Esophagus mucosa (tissue), 1 donor: ENCODE measurements around the gene NR2F1. TPM values are rescaled to one million over a fixed set of nuclear protein-coding genes. Genes with fewer than 3 reads are reported as not detected.
"Not testable (repeated sequence)": the region's sequence is repeated elsewhere in the genome, so short reads cannot be mapped to it uniquely, and the experiment has no call there.

Source experiments
- ATAC-seq: fragments of 200-7000 bp; cut with Tn5 transposase; one replicate; pipeline ENCODE4 v1.9.1; 2020
- total RNA-seq: library from RNA; stranded (reverse); gene quantifications from one replicate; pipeline ENCODE4 v1.2.4, GENCODE V29; 2023
- donor health status: DM: yes; HTN: yes; CAD: no.

NR2F1 gene
- 2.7 TPM for total RNA-seq

DNA sequence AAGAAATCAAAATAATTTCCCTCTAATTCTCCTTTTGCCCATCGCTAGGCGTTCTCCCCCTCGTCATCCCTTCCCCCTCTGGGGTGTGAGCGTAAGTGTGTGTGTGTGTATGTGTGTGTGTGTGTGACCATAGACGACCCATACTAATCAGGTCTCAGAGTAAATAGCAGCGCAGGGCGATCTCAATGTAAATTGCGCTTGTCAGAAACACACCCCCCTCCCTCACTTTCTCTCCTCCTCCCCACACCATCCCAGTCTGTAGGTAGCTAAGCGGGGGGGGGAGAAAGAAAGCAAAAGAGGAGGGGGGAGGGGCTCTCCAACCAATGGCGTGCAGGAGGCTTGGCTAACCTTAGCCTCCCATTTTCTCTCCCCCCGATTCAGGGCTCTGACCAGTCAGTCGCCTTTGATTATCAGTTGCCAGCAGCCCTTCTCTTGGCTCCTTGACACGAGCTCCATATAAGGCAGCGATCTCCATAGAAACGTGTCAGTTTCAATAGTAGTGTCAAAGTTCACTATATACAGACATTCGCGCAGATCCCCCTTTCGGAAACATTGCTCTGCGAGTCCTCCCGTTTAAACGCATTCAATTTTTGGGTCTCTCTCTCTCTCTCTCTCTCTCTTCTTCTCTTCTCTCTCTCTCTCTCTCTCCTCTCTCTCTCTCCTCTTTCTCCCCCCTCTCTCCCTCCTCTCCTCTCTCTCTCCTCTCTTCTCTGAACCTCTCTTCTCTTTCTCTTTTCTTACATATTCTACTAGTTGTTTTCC is at the start of gene NR2F1:
Gene NR2F1, plus strand, starts transcription at position 546 of the 762 bp plus-strand sequence. CDS start 1,802 bp downstream, outside the sequence.
- peak; percentile 9 for ATAC-seq

DNA sequence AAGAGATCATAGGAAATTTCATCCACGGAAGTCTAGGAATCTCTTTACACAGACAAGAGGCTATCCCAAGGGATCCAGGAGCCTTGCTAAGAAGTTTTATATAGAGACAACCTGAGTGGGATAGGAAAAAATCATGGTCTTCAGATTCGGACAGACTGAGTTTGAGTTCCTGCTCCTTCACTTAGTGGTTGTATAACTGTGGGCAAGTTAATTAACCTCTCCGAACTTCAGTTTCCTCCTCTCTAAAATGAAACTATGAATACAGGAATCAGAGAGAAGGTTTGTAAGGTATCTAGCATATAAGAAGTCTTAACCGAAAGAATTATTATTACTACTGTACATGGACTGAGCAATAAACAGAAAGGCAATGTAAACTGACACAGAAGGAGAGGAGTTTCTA is 37.1 kb upstream of the NR2F1 start:
- ATAC-seq: no peak

DNA sequence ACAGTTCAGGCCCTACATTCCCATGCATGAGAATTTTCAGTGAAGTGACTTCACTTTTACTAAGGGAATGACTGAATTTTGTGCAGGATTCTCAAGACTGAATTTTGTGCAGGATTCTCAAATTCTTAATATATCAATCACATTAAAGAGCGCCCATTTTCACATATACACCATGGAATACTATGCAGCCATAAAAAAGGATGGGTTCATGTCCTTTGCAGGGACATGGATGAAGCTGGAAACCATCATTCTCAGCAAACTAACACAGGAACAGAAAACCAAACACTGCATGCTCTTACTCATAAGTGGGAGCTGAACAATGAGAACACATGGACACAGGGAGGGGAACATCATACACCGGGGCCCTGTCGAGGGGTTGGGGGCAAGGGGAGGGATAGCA is 33.4 kb upstream of the NR2F1 start:
- not testable (repeated sequence) for ATAC-seq

DNA sequence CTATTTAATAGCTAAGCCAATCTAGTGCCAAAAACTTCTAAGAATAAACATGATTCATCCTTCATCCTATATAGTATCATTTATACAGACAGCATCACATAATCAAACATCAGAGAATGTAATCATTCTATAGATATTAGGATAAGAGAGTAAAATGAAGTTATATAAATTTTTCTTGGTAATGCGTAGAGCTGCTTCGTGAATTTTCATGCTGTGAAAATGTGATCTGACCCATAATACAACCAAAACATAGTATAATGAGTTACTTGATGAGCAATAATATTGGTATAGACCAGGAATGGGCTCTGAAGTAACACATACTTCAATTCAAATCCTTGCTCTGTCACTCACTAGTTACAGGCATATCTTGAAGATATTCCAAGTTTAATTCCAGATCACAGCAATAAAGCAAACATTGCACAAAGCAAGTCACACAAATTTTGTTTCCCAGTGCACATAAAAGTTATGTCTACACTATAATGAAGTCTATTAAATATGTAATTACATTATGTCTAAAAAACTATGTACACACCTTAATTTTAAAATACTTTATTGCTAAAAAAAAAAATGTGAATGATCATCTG is 25.9 kb upstream of the NR2F1 start:
- ATAC-seq: no peak

DNA sequence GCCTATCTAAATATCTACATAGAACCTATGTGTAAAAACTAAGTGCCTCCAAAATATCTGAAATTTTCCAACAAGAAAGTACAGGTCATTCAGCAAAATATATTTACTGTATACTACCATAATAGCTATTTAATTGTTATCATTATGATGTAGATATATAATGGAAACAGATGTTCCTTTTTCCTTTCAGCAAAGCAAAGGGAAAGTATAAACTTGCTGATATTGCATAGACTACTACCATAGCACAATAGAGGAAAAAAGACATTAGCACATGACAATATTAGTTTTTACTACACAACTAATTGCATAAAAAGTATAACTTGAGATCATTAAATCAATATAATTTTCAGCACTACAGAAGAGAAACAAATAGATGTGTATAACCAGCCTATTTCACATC is 16.9 kb upstream of the NR2F1 start:
- no peak for ATAC-seq

DNA sequence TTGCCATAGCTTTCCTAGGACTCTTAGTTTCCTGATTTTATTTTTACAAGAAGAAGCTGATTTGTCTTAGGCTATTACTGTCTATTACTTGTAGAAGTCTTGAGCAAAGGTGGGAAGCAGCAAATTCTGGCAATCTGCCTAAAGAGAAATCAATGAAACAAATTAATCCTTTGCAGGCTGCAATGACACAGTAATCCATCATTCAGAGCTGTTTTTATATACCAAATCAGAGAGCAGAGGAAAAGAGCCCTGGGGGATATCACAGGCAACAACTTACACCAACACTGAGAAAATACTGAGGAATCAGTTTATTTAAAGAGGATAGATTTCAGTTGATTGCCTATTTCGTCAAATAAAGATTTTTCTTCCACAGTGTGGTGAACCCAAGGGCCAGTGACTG is 15.6 kb upstream of the NR2F1 start:
- ATAC-seq: no peak

DNA sequence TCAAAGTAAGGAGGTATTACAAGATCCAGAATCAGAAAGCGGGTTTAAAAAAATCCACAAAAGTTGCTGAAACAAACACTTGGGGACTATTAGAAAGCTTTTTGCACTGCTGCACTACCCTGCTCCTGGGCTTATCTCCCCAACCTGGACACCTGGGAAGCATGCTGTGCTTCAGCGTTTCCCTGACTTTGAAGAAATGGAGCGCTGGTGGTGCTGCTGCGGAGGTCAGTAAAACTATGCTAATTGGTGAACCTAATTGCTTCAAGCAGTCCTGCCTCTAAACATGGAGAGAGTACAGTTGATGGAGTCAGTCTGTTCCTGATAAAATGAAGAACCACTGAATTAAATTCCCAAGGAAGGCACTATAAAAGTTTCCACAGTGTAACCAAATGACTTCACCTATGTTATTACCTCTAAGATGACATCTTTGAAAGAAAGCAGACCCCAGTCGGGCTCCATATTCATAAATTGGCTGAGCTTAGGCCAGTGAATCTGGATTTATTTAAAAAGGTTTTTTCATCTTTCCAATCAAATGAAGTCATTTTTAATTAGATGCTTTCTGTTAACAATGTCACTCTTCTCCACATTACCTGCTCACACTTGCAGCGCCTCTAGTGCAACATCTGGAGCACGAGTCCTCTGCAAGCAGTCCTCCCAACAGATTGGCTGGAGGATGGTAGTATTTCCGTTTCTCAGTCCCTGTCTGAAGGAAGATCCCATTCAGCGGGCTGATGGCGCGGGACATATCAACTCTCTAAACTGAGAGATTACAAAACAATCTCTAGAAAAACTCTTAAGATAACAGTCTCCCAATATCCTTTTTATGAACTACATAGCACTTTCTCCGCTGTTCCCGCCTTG is 13.5 kb upstream of the NR2F1 start:
- no peak for ATAC-seq

DNA sequence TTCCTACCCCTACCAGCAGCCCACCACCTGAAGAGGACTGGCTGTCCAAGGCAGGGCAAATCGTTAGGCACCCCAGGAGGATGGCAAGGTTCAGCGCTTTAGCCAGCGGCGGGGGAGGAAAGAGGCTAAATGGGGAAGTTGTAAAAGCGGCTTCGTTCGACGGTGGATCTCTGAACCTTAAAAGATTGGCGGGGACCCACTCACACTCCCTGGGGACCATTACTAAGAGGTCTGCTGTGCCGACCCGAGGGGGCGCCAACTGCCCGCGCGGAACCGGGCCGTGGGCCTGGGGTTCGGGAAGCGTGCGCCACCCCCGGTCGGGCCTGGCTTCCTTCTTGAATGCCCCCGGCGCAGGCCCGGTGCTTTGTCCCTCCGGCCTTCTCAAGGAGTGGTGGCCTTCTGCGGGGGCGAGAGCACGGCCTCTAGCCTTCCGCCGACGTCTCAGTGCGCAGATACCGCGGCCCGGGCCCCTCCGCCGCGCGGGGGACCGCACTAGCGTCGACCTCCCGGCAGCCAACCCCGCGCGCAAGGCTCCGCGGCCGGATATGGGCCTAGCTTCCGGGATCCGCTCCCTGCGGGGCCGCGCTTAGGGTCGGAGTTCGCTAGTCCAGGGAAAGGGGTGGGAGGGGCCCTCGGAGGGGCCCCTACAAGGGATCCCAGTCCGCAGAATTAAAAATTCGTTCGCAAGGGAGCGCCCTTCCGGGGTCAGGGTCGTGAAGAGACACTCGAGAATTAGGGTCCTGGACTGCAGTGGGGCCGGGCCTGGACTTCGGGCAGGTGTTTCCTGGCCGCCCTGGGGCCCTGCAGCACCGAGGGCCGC is 12.5 kb upstream of the NR2F1 start:
- no peak for ATAC-seq

DNA sequence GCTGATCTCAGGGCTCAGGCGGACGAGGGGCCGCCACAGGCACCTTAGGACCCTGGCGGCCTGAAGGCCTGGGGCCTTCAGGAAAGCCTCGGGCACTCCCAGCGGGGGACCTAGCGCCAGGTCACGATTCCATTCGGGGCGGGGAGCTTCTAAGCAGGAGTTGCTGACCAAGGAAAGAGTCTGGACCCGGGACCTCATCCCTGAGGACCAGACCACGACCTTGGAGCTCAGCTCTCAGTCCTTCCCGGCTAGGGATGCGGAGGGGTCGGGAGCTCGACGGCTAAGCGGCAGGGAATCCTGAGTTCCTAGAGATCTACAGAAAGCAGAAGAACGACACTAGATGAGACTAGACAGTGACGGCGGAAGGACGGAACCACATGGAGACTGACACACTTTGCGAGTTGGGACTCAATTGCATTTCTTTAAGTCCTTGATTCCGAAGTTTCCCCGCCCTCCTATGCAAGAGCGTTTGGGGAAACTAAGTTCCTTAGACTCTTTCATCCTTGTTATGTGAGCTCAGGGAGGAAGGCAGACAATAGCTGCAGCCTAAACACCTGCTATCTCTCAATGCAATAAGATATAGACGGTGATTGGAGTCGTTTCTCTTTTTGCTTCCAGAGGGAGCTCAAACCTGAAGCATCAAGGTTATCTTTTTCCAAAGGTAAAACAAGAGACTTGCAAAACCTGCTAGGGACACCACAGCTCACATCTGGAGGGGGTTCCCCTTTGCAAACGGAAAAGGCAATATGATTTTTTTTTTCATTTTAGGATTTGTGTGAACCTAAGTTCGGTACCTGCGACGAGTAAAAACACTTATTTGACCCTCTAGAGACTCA is 11.7 kb upstream of the NR2F1 start:
- ATAC-seq: no peak

DNA sequence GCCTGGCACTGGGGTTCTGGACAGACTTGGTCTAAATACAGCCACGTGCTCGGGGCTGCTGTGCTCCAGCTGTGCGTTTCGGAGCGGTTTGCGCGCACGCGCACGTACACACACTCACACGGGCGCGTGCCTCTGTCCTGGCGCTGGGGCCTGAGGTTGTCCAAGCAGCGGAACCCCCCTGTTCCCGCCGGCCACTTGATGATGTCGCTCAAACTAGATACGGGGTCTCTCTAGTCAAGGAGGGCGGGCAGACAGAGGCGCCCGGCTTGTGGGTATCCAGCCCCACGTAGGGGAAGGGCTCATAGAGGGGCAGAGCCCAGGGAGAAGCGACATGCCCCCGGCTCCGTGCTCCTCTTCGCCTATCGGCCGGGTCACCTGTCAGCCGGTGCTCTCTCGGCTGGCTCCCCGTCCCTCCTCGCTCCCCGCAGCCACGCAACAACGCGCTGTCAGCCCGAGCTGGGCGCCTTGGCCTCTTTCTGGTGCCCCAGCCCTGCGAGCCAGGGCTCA is 10.9 kb upstream of the NR2F1 start:
- no peak for ATAC-seq

DNA sequence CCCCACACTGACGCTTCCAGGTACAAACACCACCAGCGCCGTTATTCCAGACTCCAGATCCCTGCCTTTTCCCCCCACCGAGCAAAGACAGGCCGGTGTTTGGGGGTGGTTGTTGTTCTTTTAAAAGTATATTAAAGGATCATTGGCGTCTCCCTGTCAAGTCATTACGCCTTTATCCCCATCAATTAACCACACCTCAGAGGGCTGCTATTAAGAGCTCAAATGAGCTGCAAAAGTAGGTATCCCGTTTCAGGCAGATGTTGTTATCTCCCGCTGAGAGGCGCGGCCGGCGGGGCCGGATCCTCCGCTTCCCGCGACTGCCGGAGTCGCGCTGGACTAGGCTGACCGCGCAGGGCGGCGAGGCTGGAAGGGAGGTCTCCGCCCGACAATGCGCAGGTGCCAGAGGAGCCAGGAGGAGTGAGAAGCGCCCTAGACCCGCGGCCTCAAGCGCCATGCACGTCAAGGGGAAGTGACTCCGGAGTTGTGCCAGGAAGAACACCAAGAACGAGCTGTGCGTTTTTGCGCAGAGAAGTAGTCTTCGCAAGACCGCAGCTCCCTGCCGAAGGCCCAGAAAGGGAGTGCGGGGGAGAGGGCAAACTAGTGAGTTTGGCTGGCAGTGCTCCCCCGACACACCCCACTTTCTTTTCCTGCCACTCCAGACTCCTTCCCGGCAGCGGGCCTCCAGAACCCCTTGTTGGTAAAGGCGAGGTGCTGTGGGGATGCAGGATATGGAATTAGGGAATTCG is 10.2 kb upstream of the NR2F1 start:
- ATAC-seq: no peak

DNA sequence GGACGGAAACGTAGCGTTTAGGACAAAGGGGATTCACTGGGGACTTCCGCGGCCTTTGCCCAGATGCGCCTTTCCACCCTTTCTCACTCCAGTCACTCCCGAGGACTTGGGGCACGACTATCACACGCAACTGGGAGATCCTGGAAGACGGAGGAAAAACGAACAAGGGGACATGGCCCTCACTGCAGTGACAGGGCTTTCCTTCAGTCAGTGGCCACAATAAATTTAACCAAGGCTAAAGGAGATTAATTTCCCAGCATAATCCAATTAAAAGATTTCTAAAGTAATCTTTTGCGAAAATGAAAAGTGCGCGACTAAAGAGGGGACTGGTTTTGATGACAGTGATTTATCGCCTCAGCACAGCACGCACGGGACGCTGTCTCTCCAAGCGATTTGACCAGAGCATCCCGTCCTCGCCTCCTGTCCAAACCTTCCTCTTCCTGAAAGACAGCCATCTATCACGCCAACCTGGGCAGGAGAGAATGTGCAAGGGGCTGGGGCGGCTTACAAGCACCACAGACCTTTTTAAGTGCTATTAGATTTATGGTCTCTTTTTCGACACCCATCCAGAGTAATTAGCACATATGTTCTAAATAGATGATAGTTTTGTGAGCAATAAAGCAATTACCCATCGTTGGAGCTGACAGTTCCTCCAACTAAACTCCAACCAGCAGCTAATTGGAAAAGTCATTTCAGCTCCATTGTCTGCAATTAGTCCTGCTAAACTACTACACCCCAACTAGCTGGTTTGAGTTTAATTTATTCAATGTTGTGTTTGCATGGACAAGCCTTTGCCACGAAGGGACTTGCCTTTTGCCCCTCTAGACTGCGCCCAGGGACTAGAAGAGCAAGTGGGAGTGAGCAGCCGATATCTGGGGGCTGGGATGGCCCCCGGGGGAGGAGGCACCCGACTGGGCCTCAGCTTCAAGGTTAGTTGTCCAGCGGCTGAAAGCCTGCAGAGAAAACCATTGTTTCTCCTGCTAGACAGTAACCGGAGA is 9.4 kb upstream of the NR2F1 start:
- no peak for ATAC-seq

DNA sequence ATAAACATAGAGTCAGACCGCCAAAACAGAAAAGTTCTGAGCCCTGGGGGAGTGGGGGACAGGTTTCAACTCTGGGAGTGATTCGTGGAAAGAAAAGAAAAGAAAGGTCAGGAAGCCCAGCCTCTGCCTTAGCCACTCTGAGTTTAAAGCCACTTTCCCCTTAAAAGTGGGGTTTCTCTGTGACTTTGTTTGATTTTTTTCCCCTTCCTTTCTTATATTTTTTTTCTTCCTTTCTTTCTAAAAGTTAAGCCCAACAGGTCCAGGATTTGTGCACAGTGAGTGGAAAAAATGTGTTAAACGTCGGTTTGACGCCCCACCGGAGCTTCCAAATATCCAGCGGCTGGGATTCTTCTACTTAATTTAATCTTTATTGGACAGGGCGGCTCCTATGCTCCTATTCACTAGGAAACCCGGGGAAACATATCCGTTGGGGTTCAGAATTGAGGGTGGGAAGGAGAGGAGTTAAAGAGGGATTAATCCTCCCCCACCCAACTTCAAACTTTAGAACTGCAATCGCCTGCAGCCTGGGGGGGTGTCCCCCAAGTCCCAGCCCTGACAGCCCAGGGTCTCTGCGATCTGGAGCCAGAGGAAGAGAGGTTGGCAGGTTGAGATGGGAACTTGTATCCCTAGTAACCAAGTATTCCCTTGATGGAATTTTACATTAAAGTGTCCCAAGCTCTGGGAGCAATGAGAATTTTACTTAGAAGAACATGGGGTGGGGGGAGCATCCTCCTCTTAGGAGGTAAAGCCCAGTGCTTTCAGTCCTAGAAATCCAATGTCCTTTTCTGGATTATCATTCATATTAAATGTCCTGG is 8.3 kb upstream of the NR2F1 start:
- ATAC-seq: no peak

DNA sequence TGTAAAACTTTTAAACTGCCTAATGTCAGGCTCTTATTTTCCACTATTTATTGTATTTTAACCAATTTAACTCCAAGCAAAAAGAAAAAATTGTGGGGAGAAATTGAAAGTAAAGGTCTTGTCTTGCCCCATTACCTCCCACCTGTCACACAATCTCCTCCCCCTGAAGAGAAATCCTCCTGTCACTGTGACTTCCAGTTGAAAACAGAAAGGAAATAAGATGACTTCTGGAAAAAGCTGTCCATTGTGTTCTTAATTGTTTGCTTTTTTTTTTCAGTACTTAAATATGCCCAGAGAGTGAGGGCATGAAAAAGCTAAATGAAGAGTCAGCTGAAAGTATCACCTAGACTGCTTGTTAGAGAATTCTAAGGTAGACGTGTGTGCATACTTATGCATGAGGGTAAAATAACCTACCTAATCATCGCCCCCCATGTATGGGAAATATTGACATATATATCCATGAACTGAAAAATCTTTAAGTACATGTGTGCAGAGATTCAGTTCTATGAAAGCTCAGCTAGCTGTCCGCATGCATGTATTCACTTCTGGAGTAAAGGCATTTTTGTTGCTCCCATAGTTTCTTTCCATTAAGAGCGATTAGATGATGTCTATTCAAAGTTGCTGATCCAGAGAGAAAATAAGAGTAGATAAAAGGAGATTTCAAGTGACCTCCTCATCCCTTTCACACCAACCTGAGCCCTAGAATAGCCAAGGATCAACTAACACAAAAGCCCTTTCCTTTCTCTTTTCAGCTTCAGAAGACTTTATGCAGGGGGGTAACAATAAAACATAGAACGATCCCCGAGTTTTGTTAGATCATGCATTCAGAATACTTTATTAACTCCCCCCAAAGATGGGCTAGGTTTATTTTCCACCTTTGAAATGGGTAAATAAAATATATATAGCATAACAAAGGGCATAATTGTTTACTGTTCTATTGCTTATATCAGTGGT is 7.3 kb upstream of the NR2F1 start:
- ATAC-seq: no peak

DNA sequence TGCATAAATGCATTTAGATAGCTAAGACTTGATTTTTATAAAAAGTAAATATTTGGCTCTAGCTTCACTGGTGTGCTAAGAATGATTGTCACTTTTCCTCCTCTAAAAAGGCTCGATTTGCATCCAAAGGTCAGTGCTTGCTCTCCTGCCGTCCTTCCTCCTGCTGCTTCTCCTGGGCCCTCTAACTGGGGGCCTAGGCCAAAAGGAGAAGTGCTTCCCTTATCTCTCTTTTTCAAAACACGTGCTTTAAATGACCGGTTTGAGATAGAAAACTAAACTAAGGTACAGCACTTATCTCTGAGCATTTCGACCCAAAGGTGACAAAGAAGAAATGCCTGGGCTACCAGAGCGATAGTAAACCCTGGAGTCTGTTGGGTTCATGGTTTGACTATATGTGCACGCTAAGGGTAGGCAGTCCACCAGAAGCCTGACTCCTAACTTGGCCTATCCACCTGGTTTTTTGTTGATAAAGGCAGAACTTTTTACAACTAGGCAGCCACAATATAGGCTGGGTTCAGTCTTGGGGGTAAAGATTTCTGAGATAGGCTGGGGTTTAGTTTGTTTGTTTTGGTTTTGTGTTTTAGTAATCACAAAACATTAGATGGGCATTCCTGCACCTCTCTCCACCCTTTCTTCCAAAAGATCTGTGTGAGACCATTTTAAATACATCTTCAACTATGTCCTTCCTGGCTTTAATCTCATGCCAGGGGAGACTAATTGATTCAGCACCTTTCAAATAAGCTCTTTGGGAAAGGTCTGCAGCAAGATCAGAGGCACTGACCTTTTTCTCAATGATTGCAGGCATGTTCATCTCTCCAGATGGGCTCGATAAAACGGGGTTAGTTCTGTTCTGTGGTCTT is 5.8 kb upstream of the NR2F1 start:
- ATAC-seq: no peak
